MCF 10A (cell line): ENCODE results near the gene ATF6B. TPM values are rescaled to one million over a fixed set of nuclear protein-coding genes. Genes with fewer than 3 reads are reported as not detected.

Experiments
- BruUV-seq: library from RNA; stranded (reverse); fragments of 400-500 nt; replicated peaks from 2 replicates; lab custom pipeline; 2021; lab: Mats Ljungman, UMichigan
- CTCF ChIA-PET: fragments of 300-600 bp; sonication (Branson Sonifier 250); formaldehyde crosslinking; extraction: SDS; loops from one replicate; lab custom pipeline; 2021; ENCODE audit warnings: antibody characterized with exemption, inconsistent platforms; lab: Yijun Ruan, JAX
- POLR2A ChIA-PET: fragments of 300-600, 350-650 bp; sonication (Branson Sonifier 250); formaldehyde crosslinking; extraction: SDS; loops from one replicate; lab custom pipeline; 2020; ENCODE audit warnings: antibody characterized with exemption, inconsistent platforms; lab: Yijun Ruan, JAX
- DNase-seq: peaks from one replicate; pipeline ENCODE4 v3.0.0-alpha.2; 2018; ENCODE audit not compliant: unreplicated experiment
- H3K27ac Mint-ChIP-seq: one replicate; pipeline ENCODE4 v1.8.0; 2022; ENCODE audit warnings: mild to moderate bottlenecking, low read depth, mixed read lengths; ENCODE audit not compliant: unreplicated experiment
- H3K27me3 Mint-ChIP-seq: one replicate; pipeline ENCODE4 v1.8.0; 2022; ENCODE audit warnings: mixed read lengths; ENCODE audit not compliant: insufficient read depth, unreplicated experiment
- H3K36me3 Mint-ChIP-seq: one replicate; pipeline ENCODE4 v1.8.0; 2022; ENCODE audit warnings: mild to moderate bottlenecking, moderate library complexity, mixed read lengths; ENCODE audit not compliant: insufficient read depth, unreplicated experiment
- H3K4me1 Mint-ChIP-seq: one replicate; pipeline ENCODE4 v1.8.0; 2022; ENCODE audit warnings: mixed read lengths; ENCODE audit not compliant: insufficient read depth, unreplicated experiment
- H3K4me3 Mint-ChIP-seq: one replicate; pipeline ENCODE4 v1.8.0; 2022; ENCODE audit warnings: mild to moderate bottlenecking, moderate library complexity, mixed read lengths; ENCODE audit not compliant: unreplicated experiment
- H3K9me3 Mint-ChIP-seq: one replicate; pipeline ENCODE4 v1.8.0; 2022; ENCODE audit warnings: mixed read lengths; ENCODE audit not compliant: unreplicated experiment
- intact Hi-C: fragments of 100-400 bp; cut with micrococcal nuclease; formaldehyde crosslinking; loops from 2 replicates; pipeline ENCODE4 v1.14.1; 2022
- total RNA-seq: library from RNA; stranded (reverse); gene quantifications from 2 replicates; pipeline ENCODE4 v1.2.3, GENCODE V29; 2022
- TF ChIP-seq, protein P1 (sequence below): fragments of 200-600 bp; IDR thresholded peaks from one replicate; pipeline ENCODE4 v1.8.0; 2022; ENCODE audit warnings: antibody characterized with exemption, mild to moderate bottlenecking; ENCODE audit not compliant: unreplicated experiment

ATF6B gene
- total RNA-seq, 1 experiment from 2014 or later = 65.6 TPM

- no peak for DNase-seq
- intact Hi-C loops = no loop called here
- Mint-ChIP-seq H3K27ac (no peak overlapping the region), H3K9me3 (no peaks in the 10 kb centered on the region), H3K36me3 (peaks cover 17% of the 10 kb centered on the region), H3K4me3 (no peak overlapping the region), H3K4me1 (peaks cover 20% of the 10 kb centered on the region), H3K27me3 (no peaks in the 10 kb centered on the region)
- CTCF ChIA-PET = no interaction called here
- BruUV-seq = no TSS peak
- POLR2A ChIA-PET = no interaction called here
- TF ChIP-seq, protein P1, sequence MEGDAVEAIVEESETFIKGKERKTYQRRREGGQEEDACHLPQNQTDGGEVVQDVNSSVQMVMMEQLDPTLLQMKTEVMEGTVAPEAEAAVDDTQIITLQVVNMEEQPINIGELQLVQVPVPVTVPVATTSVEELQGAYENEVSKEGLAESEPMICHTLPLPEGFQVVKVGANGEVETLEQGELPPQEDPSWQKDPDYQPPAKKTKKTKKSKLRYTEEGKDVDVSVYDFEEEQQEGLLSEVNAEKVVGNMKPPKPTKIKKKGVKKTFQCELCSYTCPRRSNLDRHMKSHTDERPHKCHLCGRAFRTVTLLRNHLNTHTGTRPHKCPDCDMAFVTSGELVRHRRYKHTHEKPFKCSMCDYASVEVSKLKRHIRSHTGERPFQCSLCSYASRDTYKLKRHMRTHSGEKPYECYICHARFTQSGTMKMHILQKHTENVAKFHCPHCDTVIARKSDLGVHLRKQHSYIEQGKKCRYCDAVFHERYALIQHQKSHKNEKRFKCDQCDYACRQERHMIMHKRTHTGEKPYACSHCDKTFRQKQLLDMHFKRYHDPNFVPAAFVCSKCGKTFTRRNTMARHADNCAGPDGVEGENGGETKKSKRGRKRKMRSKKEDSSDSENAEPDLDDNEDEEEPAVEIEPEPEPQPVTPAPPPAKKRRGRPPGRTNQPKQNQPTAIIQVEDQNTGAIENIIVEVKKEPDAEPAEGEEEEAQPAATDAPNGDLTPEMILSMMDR = no peak
Measured at GRCh38 chr6:32171234-32171633, 43.2 kb upstream of the ATF6B start.

DNA sequence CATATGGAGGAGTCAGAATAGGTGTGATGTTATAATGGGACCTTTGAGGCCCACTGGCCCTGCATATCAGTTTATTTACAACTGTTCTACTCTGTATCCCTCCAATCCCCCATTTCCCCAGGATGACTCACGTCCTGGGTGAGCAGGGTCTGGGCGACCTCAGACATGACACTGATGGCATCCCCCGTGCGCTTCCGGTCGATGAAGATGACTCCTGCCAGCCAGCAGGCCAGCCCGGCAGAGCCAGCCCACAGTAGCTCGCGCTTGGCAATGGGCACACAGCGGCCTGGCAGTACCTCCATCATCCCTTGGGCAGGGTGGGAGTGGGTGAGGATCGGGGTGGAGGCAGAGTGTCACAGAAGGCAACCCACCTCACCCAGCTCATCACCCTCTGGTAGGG lies 42.2 kb upstream of the ATF6B start:
- POLR2A ChIA-PET = no interaction called here
- peaks cover 18% of the 10 kb centered on the region for H3K4me1 Mint-ChIP-seq

GRCh38 chr6:32168807-32169591 lies 41.0 kb upstream of the ATF6B start:
- Mint-ChIP-seq H3K4me1 (peaks cover 13% of the 10 kb centered on the region), H3K4me3 (no peak overlapping the region), H3K27me3 (no peaks in the 10 kb centered on the region), H3K9me3 (no peaks in the 10 kb centered on the region), H3K36me3 (peaks cover 21% of the 10 kb centered on the region), H3K27ac (no peak overlapping the region)
- CTCF ChIA-PET = interaction anchor here (1.0 kb wide), 1 partner anchor 14 kb away, joined by 3 read pairs; no protein-coding TSS in a partner anchor
- no peak for DNase-seq
- intact Hi-C loops = no loop called here
- TF ChIP-seq, protein P1 = no peak
- POLR2A ChIA-PET = interaction anchor here (1.3 kb wide), 1 partner anchor 14 kb away, joined by 3 read pairs; no protein-coding TSS in a partner anchor
- no TSS peak for BruUV-seq

More for the DNA sequence above, 42.2 kb upstream of the ATF6B start:
- CTCF ChIA-PET = interaction anchor here (1.0 kb wide), 1 partner anchor 15 kb away, joined by 3 read pairs; no protein-coding TSS in a partner anchor
- Mint-ChIP-seq H3K4me3 (no peak overlapping the region), H3K36me3 (peaks cover 18% of the 10 kb centered on the region), H3K9me3 (no peaks in the 10 kb centered on the region), H3K27me3 (no peaks in the 10 kb centered on the region), H3K27ac (no peak overlapping the region)
- intact Hi-C loops = no loop called here
- TF ChIP-seq, protein P1 = no peak
- no peak for DNase-seq
- no TSS peak for BruUV-seq

DNA sequence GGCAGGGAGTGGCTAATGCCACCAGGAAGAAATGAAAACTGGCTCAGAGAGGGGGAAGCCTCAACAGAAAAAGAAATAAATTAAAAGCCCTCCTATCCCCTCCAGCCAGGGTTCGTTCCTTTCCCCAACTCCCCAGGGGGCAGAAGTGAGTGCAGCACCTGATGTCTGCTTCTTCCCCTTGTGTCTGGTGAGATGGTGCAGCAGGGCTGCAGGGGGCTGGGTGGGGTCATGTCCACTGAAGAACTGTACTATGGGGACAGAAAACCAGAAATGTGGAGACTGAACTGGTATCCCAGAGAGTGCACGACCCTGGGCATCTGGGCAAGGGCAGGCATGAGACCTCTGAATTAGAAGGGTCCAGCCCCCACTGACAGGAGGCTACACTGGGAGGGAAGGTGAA lies 40.3 kb upstream of the ATF6B start:
- Mint-ChIP-seq H3K4me3 (no peak overlapping the region), H3K4me1 (peaks cover 7% of the 10 kb centered on the region), H3K36me3 (peaks cover 21% of the 10 kb centered on the region), H3K9me3 (no peaks in the 10 kb centered on the region), H3K27ac (no peak overlapping the region), H3K27me3 (no peaks in the 10 kb centered on the region)
- CTCF ChIA-PET = no interaction called here
- POLR2A ChIA-PET = interaction anchor here (1.2 to 1.3 kb wide), 2 partner anchors 11 to 14 kb away, joined by 3 read pairs; no protein-coding TSS in a partner anchor
- TSS peak; percentile 61 for BruUV-seq
- intact Hi-C loops = no loop called here
- TF ChIP-seq, protein P1 = no peak
- DNase-seq = no peak
